ENCODE measurements around the gene AIDA. TPM values are rescaled to one million over a fixed set of nuclear protein-coding genes. Genes with fewer than 3 reads are reported as not detected.

AIDA gene
- total and polyA plus RNA-seq, 7 donors: 34.9 to 104 (median 71.5) TPM

DNA sequence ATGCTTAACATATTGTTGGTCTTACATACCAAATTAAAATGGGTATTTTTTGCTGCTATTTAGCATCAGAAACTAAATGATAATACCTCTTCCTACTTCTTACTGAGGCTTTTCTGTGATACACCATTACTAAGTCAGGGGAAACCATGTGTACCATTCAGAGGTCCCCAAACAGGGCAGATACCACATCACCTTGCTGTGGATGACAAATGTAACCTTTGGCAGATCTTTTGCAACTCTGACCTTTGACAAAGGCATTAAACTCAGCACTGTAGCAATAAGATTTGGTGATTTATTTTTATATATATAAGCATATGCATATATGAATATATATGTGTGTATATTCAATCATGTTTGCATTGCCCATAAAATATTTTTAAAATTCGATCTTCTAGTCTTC lies 27.6 kb upstream of the AIDA start:
- TF ChIP-seq, protein P1, sequence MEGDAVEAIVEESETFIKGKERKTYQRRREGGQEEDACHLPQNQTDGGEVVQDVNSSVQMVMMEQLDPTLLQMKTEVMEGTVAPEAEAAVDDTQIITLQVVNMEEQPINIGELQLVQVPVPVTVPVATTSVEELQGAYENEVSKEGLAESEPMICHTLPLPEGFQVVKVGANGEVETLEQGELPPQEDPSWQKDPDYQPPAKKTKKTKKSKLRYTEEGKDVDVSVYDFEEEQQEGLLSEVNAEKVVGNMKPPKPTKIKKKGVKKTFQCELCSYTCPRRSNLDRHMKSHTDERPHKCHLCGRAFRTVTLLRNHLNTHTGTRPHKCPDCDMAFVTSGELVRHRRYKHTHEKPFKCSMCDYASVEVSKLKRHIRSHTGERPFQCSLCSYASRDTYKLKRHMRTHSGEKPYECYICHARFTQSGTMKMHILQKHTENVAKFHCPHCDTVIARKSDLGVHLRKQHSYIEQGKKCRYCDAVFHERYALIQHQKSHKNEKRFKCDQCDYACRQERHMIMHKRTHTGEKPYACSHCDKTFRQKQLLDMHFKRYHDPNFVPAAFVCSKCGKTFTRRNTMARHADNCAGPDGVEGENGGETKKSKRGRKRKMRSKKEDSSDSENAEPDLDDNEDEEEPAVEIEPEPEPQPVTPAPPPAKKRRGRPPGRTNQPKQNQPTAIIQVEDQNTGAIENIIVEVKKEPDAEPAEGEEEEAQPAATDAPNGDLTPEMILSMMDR (IDR thresholded peaks at IDR 0.05): no peak
- TF ChIP-seq POLR2A (IDR thresholded peaks at IDR 0.05) (no peak), EP300 (IDR thresholded peaks at IDR 0.05) (no peak), POLR2AphosphoS5 (IDR thresholded peaks at IDR 0.05) (no peak)
- Histone ChIP-seq H3K36me3 (peaks cover 0 to 17% (median 2%) of the 10 kb centered on the region in 4 donors), H3K9me3 (no peaks in the 10 kb centered on the region), H3K27ac (no peak overlapping the region), H3K4me1 (peaks cover 0 to 9% (median 3%) of the 10 kb centered on the region in 4 donors), H3K4me3 (no peak overlapping the region), H3K27me3 (no peaks in the 10 kb centered on the region)
- WGBS, 2 donors: 80 to 89% methylated on average over 1 of the region's 1 CpG
- no peak for DNase-seq
- intact Hi-C loops (cut with DNase I): loop anchor here (2.0 to 5.0 kb wide), 3 partner anchors 52 to 382 kb away; no protein-coding TSS in a partner anchor

DNA sequence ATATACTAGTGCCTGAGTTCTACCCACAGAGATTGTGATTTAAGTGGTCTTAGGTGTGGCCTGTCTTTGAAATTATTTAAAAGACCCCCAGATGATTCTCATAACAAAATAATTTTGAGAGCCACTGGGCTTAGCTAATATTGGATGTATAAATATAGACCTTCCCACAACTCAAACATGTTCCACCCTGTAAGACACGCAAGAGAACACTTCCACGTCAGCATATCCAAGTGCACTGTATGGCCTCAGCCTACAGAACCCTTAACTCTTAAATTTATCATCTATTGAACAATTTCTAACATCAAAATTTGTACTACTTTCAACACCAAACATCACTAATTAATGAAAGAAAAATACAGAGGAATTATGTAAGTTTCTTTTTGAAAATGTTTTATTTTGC lies 27.2 kb upstream of the AIDA start:
- Histone ChIP-seq H3K27me3 (no peaks in the 10 kb centered on the region), H3K4me3 (no peak overlapping the region), H3K27ac (peak overlapping the region in 1 of 4 donors; percentile 41), H3K36me3 (peaks cover 0 to 21% (median 5%) of the 10 kb centered on the region in 4 donors), H3K4me1 (peaks cover 0 to 9% (median 3%) of the 10 kb centered on the region in 4 donors), H3K9me3 (no peaks in the 10 kb centered on the region)
- DNase-seq: no peak
- WGBS, 2 donors: 49 to 67% methylated on average over 2 of the region's 2 CpGs
- intact Hi-C loops (cut with DNase I): loop anchor here (2.0 to 5.0 kb wide), 3 partner anchors 53 to 383 kb away; no protein-coding TSS in a partner anchor
- TF ChIP-seq POLR2A (IDR thresholded peaks at IDR 0.05): no peak
- TF ChIP-seq, protein P1 (IDR thresholded peaks at IDR 0.05): no peak
- no peak for TF ChIP-seq EP300 (IDR thresholded peaks at IDR 0.05)

DNA sequence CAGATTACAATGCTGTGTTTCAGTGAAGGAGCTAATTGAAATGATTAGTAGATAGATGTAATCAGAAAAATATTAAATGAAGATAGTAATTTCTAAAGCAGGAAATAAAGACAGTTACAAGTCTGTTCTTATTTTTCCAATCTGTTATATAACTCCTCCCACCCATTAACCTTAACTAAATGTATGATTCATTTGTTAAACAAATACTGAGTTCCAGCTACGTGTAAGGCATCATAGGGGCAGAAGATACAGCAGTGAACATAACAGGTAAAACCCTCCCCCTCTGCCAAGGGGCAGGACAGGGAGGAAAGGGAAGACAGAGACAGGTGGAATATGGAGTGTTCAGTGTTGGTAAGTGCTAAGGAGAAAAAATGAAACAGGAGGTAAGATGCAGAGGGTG lies 24.7 kb upstream of the AIDA start, which contains the start of gene FAM177B:
TSS of gene FAM177B (plus strand) at position 231 of the 400 bp plus-strand sequence. CDS start 9,344 bp downstream, outside the sequence.
- H3K9me3 ChIP-seq: no peaks in the 10 kb centered on the region
- DNase-seq: no peak
- peaks cover 0 to 9% (median 3%) of the 10 kb centered on the region in 4 donors for H3K4me1 ChIP-seq
- peaks cover 0 to 46% (median 22%) of the 10 kb centered on the region in 4 donors for H3K36me3 ChIP-seq
- no peaks in the 10 kb centered on the region for H3K27me3 ChIP-seq
- H3K4me3 ChIP-seq: no peak within 1 kb of the TSS
- H3K27ac ChIP-seq: no peak within 1 kb of the TSS
- TF ChIP-seq EP300 (IDR thresholded peaks at IDR 0.05) (no peak), POLR2A (IDR thresholded peaks at IDR 0.05) (no peak), POLR2AphosphoS5 (IDR thresholded peaks at IDR 0.05) (no peak)
- TF ChIP-seq, protein P1 (IDR thresholded peaks at IDR 0.05): no peak
- intact Hi-C loops (cut with DNase I): loop anchor here (5.0 kb wide), 2 partner anchors 55 to 385 kb away; no protein-coding TSS in a partner anchor
- 16 to 38% methylated on average over 1 of the region's 1 CpG for WGBS, 2 donors

DNA sequence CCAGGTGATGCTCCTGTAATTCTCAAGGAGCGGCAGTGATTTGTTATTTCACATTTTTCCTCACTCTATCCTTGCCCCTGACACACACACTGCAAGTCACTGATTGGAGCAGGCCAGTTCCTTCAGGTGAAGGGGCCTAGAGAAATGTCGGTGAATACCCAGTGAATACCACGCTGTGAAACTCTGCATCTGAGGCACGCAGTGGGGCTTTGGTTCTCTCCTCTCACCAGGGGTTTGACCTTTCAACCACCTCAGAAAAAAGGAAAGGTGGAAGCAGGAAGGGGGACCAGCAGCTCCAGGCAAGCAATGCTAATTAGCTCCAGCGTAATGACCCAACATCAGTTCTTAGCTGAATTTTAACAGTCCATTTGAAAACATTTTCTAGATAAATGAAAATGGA lies 24.2 kb upstream of the AIDA start:
- Histone ChIP-seq H3K4me3 (no peak overlapping the region), H3K27me3 (no peaks in the 10 kb centered on the region), H3K9me3 (no peaks in the 10 kb centered on the region), H3K27ac (no peak overlapping the region), H3K4me1 (peaks cover 0 to 9% (median 3%) of the 10 kb centered on the region in 4 donors), H3K36me3 (peaks cover 0 to 51% (median 25%) of the 10 kb centered on the region in 4 donors)
- intact Hi-C loops (cut with DNase I): loop anchor here (5.0 kb wide), 2 partner anchors 56 to 386 kb away; no protein-coding TSS in a partner anchor
- no peak for DNase-seq
- TF ChIP-seq POLR2A (IDR thresholded peaks at IDR 0.05) (no peak), EP300 (IDR thresholded peaks at IDR 0.05) (no peak), POLR2AphosphoS5 (IDR thresholded peaks at IDR 0.05) (no peak)
- TF ChIP-seq, protein P1 (IDR thresholded peaks at IDR 0.05): no peak
- 88 to 92% methylated on average over 5 of the region's 5 CpGs for WGBS, 2 donors
